Muscle of leg (tissue), 11 donors: Measurements from ENCODE around the gene CYB561. TPM values are rescaled to one million over a fixed set of nuclear protein-coding genes. Genes with fewer than 3 reads are reported as not detected.
A peak's percentile ranks its signal among the peaks of the same experiment; 100 is the strongest.

Experiments used
- DNase-seq: peaks from one replicate; pipeline ENCODE4 v3.0.0; 2013
- H3K27ac ChIP-seq: one replicate; pipeline ENCODE4 v1.5.1; 2013; ENCODE audit warnings: mild to moderate bottlenecking, low read length, control low read depth
- H3K27me3 ChIP-seq: one replicate; pipeline ENCODE4 v1.6.1; 2013; ENCODE audit warnings: low read length; ENCODE audit not compliant: control insufficient read depth, insufficient read depth
- H3K36me3 ChIP-seq: one replicate; pipeline ENCODE4 v1.6.1; 2013; ENCODE audit warnings: low read length; ENCODE audit not compliant: control insufficient read depth, insufficient read depth
- H3K4me1 ChIP-seq: one replicate; pipeline ENCODE4 v1.6.1; 2013; ENCODE audit warnings: low read length; ENCODE audit not compliant: control insufficient read depth, insufficient read depth
- H3K4me3 ChIP-seq: one replicate; pipeline ENCODE4 v1.5.1; 2013; ENCODE audit warnings: low read length, control low read depth
- H3K9me3 ChIP-seq: replicated peaks from 2 replicates; pipeline ENCODE4 v1.6.1; 2013; ENCODE audit warnings: low read depth, low read length; ENCODE audit not compliant: control insufficient read depth
- WGBS: methylation state at CpG from one replicate; pipeline ENCODE4 v1.1.5; 2013; ENCODE audit warnings: missing lambda C conversion rate; ENCODE audit not compliant: insufficient coverage; 5-methylcytosine and 5-hydroxymethylcytosine counted together
- polyA plus RNA-seq, 8 donors: library from polyadenylated mRNA; unstranded; fragments of 120-200 nt; gene quantifications; one replicate each; pipeline versions ENCODE4 v1.2.1 to v1.2.3, GENCODE V29; 2013; ENCODE audit warnings: inconsistent platforms in 1 of 8, low replicate concordance in 1 of 8; ENCODE audit not compliant: insufficient read length in 8 of 8, insufficient read depth in 1 of 8
- total RNA-seq: library from RNA; stranded (reverse); fragments of 120-200 nt; gene quantifications from one replicate; pipeline ENCODE4 v1.2.4, GENCODE V29; 2013

Gene CYB561
- total and polyA plus RNA-seq, 9 donors: 3.5 to 8.5 (median 5.1) TPM

GRCh38 chr17:63489291-63489690 lies 43.2 kb upstream of the CYB561 start:
- 82% methylated on average over 4 of the region's 6 CpGs for WGBS
- no peak overlapping the region for H3K27ac ChIP-seq
- no peaks in the 10 kb centered on the region for H3K4me1 ChIP-seq
- no peak for DNase-seq
- H3K9me3 ChIP-seq: no peaks in the 10 kb centered on the region
- H3K27me3 ChIP-seq: peaks cover 5% of the 10 kb centered on the region
- H3K36me3 ChIP-seq: no peaks in the 10 kb centered on the region
- no peak overlapping the region for H3K4me3 ChIP-seq

GRCh38 chr17:63488851-63489250 lies 42.7 kb upstream of the CYB561 start:
- Histone ChIP-seq H3K27ac (no peak overlapping the region), H3K27me3 (peaks cover 5% of the 10 kb centered on the region), H3K4me3 (no peak overlapping the region), H3K9me3 (no peaks in the 10 kb centered on the region), H3K4me1 (no peaks in the 10 kb centered on the region), H3K36me3 (no peaks in the 10 kb centered on the region)
- no peak for DNase-seq
- 89% methylated on average over 8 of the region's 10 CpGs for WGBS

GRCh38 chr17:63487014-63487339 lies 40.9 kb upstream of the CYB561 start:
- Histone ChIP-seq H3K27ac (no peak overlapping the region), H3K27me3 (peaks cover 3% of the 10 kb centered on the region), H3K4me1 (no peaks in the 10 kb centered on the region), H3K36me3 (no peaks in the 10 kb centered on the region), H3K9me3 (no peaks in the 10 kb centered on the region), H3K4me3 (no peak overlapping the region)
- 82% methylated on average over 9 of the region's 11 CpGs for WGBS
- DNase-seq: no peak

GRCh38 chr17:63486317-63487013 lies 40.4 kb upstream of the CYB561 start:
- Histone ChIP-seq H3K4me1 (no peaks in the 10 kb centered on the region), H3K27me3 (peaks cover 2% of the 10 kb centered on the region), H3K36me3 (no peaks in the 10 kb centered on the region), H3K4me3 (no peak overlapping the region), H3K27ac (no peak overlapping the region), H3K9me3 (no peaks in the 10 kb centered on the region)
- no peak for DNase-seq
- 79% methylated on average over 12 of the region's 12 CpGs for WGBS

- Histone ChIP-seq H3K27ac (no peak overlapping the region), H3K36me3 (no peaks in the 10 kb centered on the region), H3K9me3 (no peaks in the 10 kb centered on the region), H3K4me3 (no peak overlapping the region), H3K27me3 (peaks cover 6% of the 10 kb centered on the region), H3K4me1 (peaks cover 9% of the 10 kb centered on the region)
- DNase-seq: no peak
- WGBS: 92% methylated on average over 7 of the region's 16 CpGs
Observed at GRCh38 chr17:63483655-63484575, 37.8 kb upstream of the CYB561 start.

- Histone ChIP-seq H3K9me3 (no peaks in the 10 kb centered on the region), H3K4me1 (peaks cover 15% of the 10 kb centered on the region), H3K27me3 (peaks cover 15% of the 10 kb centered on the region), H3K4me3 (no peak overlapping the region), H3K36me3 (no peaks in the 10 kb centered on the region), H3K27ac (no peak overlapping the region)
- WGBS: 40% methylated on average over 2 of the region's 10 CpGs
- no peak for DNase-seq
Observed at GRCh38 chr17:63483038-63483437, 36.9 kb upstream of the CYB561 start.

- DNase-seq: no peak
- H3K36me3 ChIP-seq: no peaks in the 10 kb centered on the region
- H3K4me3 ChIP-seq: no peak overlapping the region
- H3K27me3 ChIP-seq: peaks cover 18% of the 10 kb centered on the region
- H3K4me1 ChIP-seq: peaks cover 20% of the 10 kb centered on the region
- H3K9me3 ChIP-seq: no peaks in the 10 kb centered on the region
- no peak overlapping the region for H3K27ac ChIP-seq
- 75% methylated on average over 16 of the region's 16 CpGs for WGBS
Observed at GRCh38 chr17:63482509-63482908, 36.4 kb upstream of the CYB561 start.

- no peaks in the 10 kb centered on the region for H3K36me3 ChIP-seq
Observed at GRCh38 chr17:63481488-63481870, 35.4 kb upstream of the CYB561 start.

GRCh38 chr17:63480826-63481487 lies 34.9 kb upstream of the CYB561 start:
- Histone ChIP-seq H3K27ac (no peak overlapping the region), H3K36me3 (no peaks in the 10 kb centered on the region), H3K27me3 (peaks cover 27% of the 10 kb centered on the region), H3K4me3 (no peak overlapping the region), H3K9me3 (no peaks in the 10 kb centered on the region), H3K4me1 (peaks cover 26% of the 10 kb centered on the region)
- WGBS: 65% methylated on average over 7 of the region's 11 CpGs
- DNase-seq: no peak

More at GRCh38 chr17:63481488-63481870, 35.4 kb upstream of the CYB561 start:
- Histone ChIP-seq H3K4me3 (no peak overlapping the region), H3K4me1 (peaks cover 23% of the 10 kb centered on the region), H3K27ac (no peak overlapping the region), H3K27me3 (peaks cover 22% of the 10 kb centered on the region), H3K9me3 (no peaks in the 10 kb centered on the region)
- no peak for DNase-seq
- 73% methylated on average over 12 of the region's 16 CpGs for WGBS

- WGBS: 76% methylated on average over 17 of the region's 21 CpGs
- Histone ChIP-seq H3K9me3 (no peaks in the 10 kb centered on the region), H3K27me3 (peaks cover 34% of the 10 kb centered on the region), H3K36me3 (no peaks in the 10 kb centered on the region), H3K4me1 (peaks cover 31% of the 10 kb centered on the region), H3K27ac (no peak overlapping the region), H3K4me3 (no peak overlapping the region)
- peak; percentile 13 for DNase-seq
Observed at GRCh38 chr17:63480192-63480784, 34.2 kb upstream of the CYB561 start.
